Ovary (tissue), 9 donors: ENCODE results near the gene CYB5R4. TPM values are rescaled to one million over a fixed set of nuclear protein-coding genes. Genes with fewer than 3 reads are reported as not detected.

Source experiments
- DNase-seq, 5 donors: peaks; one replicate each; pipeline ENCODE4 v3.0.0-alpha.2; 2019 to 2020
- H3K27ac ChIP-seq, 2 donors: fragments of 200-600 bp; one replicate each; pipeline versions ENCODE4 v1.5.1 to v1.8.0; 2019 to 2022
- H3K27me3 ChIP-seq: fragments of 200-600 bp; one replicate; pipeline ENCODE4 v1.8.0; 2022
- H3K36me3 ChIP-seq: fragments of 200-600 bp; sonication (generic); one replicate; pipeline ENCODE4 v1.5.1; 2019
- H3K4me1 ChIP-seq: one replicate; pipeline ENCODE4 v1.8.1; 2013; ENCODE audit warnings: mild to moderate bottlenecking, moderate library complexity; ENCODE audit not compliant: insufficient read depth
- H3K4me3 ChIP-seq: fragments of 200-600 bp; sonication (generic); one replicate; pipeline ENCODE4 v1.5.1; 2017
- H3K9me3 ChIP-seq, 2 donors: fragments of 200-600 bp in 1 of 2; sonication (generic) in 1 of 2; one replicate each; pipeline versions ENCODE4 v1.5.1 to v1.8.1; 2013 to 2019; ENCODE audit warnings: mild to moderate bottlenecking in 1 of 2, moderate library complexity in 1 of 2
- EP300 ChIP-seq: sonication (generic); formaldehyde crosslinking; IDR thresholded peaks from one replicate; pipeline ENCODE4 v1.6.1; 2017; ENCODE audit warnings: antibody characterized with exemption
- POLR2A ChIP-seq: fragments of 450-650 bp; IDR thresholded peaks from one replicate; pipeline ENCODE4 v1.6.1; 2017; ENCODE audit warnings: antibody characterized with exemption, mild to moderate bottlenecking, moderate library complexity
- WGBS, 3 donors: extraction: QIAGEN DNeasy Blood & Tissue Kit in 1 of 3; methylation state at CpG; one replicate each; pipeline versions ENCODE4 v1.1.5 to v1.1.7; 2013 to 2017; 5-methylcytosine and 5-hydroxymethylcytosine counted together
- intact Hi-C, 4 donors: fragments of 100-400 bp; cut with DNase I; formaldehyde crosslinking; loops; one replicate each; pipeline versions ENCODE4 v1.11.0 to v1.15.1; 2022 to 2023
- polyA plus RNA-seq, 2 donors: library from polyadenylated mRNA; stranded (reverse); fragments of 200-250 nt in 1 of 2; fragments of 350-450 nt in 1 of 2; fragmentation: Illumina TruSeq in 1 of 2; extraction: RNeasy Lipid Tissue Mini Kit (QIAGEN cat#74804) in 1 of 2; gene quantifications; one replicate each; pipeline ENCODE4 v1.2.3, GENCODE V29; 2013 to 2014
- total RNA-seq, 7 donors: library from RNA; depleted of rRNA in 2 of 7; stranded (reverse); fragments of >200 nt in 2 of 7; fragmentation: NEBNext Ultra II Directional in 3 of 7; extraction: Animal tissue kit (Norgen Biotek cat#: 25700) in 3 of 7; gene quantifications; one replicate each; pipeline versions ENCODE4 v1.1.0 to v1.2.4, GENCODE V29; 2016 to 2023
- TF ChIP-seq, protein P1 (sequence below), 3 donors: fragments of 450-650 bp in 2 of 3; fragments of 200-600 bp in 1 of 3; IDR thresholded peaks; one replicate each; pipeline versions ENCODE4 v1.5.1 to v1.8.0; 2016 to 2022; ENCODE audit warnings: antibody characterized with exemption in 3 of 3, mild to moderate bottlenecking in 1 of 3
- donor health status: DM: no; HTN: no; CAD: no; lungs with moderate emphysema.
- donor health status: DM: no; HTN: no; CAD: no.
- donor health status: Bipolar disorder and iron deficiency.
- donor health status: DM: yes; HTN: yes; CAD: no.
- donor health status: DM: no; HTN: no; CAD: no.
- donor health status: DM: yes; HTN: yes; CAD: no.

CYB5R4 gene
- total and polyA plus RNA-seq, 9 donors = 2.0 to 12.2 (median 8.9) TPM

DNA sequence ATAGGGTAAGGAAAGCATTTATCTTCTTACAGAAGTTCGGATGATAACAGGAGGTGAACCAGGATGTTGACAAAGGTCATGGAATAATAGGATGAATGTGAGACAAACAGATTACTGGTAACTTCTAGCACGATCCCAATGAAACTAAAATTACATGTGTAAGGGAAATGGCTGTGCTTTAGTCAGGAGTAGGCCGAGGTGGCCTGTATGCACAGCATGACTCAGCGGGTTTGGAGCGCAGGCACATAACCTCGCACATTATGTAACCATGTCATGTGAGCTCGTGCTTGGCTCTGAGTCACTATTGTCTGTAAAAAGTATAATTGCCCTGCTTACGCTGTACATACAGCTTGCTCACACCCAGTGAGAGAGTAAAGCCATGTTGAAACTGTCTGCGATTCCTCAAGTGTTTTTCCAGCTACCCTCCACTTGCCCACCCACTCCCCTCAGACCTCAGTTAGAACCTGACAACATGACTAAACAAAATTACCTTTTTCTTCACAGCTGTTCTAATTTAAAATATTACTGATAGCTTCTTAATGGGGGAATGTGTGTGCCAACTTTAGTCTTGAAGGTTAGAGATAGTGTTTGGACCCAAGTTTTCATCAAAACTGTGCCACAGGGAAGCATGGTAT is 8.2 kb downstream of the CYB5R4 start:
- TF ChIP-seq, protein P1, sequence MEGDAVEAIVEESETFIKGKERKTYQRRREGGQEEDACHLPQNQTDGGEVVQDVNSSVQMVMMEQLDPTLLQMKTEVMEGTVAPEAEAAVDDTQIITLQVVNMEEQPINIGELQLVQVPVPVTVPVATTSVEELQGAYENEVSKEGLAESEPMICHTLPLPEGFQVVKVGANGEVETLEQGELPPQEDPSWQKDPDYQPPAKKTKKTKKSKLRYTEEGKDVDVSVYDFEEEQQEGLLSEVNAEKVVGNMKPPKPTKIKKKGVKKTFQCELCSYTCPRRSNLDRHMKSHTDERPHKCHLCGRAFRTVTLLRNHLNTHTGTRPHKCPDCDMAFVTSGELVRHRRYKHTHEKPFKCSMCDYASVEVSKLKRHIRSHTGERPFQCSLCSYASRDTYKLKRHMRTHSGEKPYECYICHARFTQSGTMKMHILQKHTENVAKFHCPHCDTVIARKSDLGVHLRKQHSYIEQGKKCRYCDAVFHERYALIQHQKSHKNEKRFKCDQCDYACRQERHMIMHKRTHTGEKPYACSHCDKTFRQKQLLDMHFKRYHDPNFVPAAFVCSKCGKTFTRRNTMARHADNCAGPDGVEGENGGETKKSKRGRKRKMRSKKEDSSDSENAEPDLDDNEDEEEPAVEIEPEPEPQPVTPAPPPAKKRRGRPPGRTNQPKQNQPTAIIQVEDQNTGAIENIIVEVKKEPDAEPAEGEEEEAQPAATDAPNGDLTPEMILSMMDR (IDR thresholded peaks at IDR 0.05) = no peak
- TF ChIP-seq EP300 (no peak), POLR2A (no peak)
- Histone ChIP-seq H3K27me3 (no peaks in the 10 kb centered on the region), H3K36me3 (no peaks in the 10 kb centered on the region), H3K4me3 (no peak overlapping the region), H3K27ac (no peak overlapping the region), H3K4me1 (no peaks in the 10 kb centered on the region), H3K9me3 (no peaks in the 10 kb centered on the region)
- DNase-seq = peak in 1 of 5 donors; percentile 37
- intact Hi-C loops = no loop called here
- 96 to 99% (median 98%) methylated on average over 9 of the region's 9 CpGs for WGBS, 3 donors

DNA sequence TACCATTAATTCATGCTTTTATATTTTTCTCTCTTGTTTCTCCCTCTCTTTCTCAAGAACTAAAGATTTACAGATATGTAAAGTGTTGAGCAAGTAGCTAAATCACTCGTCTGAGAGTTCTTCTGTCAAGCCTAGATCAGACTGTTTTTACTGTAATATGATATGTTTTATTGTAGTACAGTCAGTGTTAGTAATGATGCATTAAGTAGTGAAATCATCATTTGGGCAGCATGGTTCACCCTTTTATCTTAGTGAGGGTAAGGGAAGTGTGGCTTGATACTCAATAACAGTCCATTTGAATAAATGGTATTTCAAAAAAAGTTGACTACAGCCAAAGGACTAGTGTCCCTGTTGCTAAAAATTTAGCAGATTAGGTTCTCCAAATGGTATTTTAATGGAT is 9.2 kb downstream of the CYB5R4 start:
- Histone ChIP-seq H3K9me3 (no peaks in the 10 kb centered on the region), H3K27me3 (no peaks in the 10 kb centered on the region), H3K27ac (no peak overlapping the region), H3K4me3 (no peak overlapping the region), H3K36me3 (no peaks in the 10 kb centered on the region), H3K4me1 (no peaks in the 10 kb centered on the region)
- 51 to 76% (median 67%) methylated on average over 1 of the region's 1 CpG for WGBS, 3 donors
- TF ChIP-seq POLR2A (no peak), EP300 (no peak)
- TF ChIP-seq, protein P1 (IDR thresholded peaks at IDR 0.05) = no peak
- DNase-seq = no peak
- intact Hi-C loops = no loop called here

DNA sequence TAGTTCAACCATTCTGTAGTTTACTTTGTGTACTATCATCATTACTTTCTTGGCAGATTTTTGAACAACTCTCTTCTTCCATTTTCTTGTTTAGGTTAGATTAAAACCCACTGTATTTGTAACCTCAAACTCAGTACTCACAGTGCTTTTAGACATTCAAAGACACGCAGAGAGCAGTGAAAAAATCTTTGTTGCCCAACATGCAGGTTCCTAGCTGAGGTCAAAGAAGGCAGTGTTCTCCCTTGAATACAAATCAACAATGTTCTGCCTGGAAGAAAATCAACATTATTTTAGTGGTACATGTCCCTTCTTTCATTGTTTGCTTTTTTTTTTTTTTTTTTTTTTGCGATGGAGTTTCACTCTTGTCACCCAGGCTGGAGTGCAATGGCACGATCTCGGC is 11.2 kb downstream of the CYB5R4 start:
- DNase-seq = no peak
- no peak overlapping the region for H3K4me3 ChIP-seq
- 71 to 79% (median 76%) methylated on average over 4 of the region's 4 CpGs for WGBS, 3 donors
- H3K36me3 ChIP-seq = no peaks in the 10 kb centered on the region
- TF ChIP-seq, protein P1 (IDR thresholded peaks at IDR 0.05) = no peak
- TF ChIP-seq POLR2A = no peak
- TF ChIP-seq EP300 = no peak
- intact Hi-C loops = no loop called here
- H3K4me1 ChIP-seq = no peaks in the 10 kb centered on the region
- no peak overlapping the region for H3K27ac ChIP-seq
- no peaks in the 10 kb centered on the region for H3K27me3 ChIP-seq
- H3K9me3 ChIP-seq = no peaks in the 10 kb centered on the region

DNA sequence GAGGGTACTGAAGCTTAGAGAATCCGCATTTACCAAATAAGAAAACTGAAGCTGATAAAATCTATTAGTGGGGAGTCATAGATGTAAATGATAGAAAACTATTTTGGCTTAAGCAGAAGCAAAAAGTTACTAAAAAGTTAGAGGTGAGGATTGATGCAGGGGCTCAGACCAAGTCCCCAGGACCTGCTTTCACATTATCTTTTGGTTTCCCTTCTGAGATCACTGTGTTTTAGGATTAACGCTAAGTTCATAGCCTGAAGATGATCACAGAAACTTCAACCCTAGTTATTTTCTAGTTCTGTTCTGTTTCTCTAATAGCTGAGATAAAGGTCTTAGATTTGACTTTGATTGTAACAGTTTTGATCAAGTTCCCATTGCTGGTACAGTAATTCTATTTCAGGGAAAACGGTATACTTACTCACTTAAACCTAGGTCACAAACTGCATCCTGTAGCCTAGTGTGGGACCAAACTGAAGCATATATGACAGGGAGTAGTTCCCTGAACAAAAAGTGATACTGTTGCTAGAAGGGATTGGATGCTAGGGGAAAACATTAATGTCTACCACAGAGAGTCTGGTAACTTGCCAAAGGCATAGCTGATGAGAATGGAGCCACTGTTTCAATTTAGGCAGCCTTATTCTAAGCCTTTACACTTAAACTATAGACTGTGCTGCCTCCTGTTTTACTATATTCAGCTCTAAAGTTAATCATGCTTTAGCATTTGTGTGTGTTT is 13.1 kb downstream of the CYB5R4 start:
- Histone ChIP-seq H3K9me3 (no peaks in the 10 kb centered on the region), H3K4me1 (no peaks in the 10 kb centered on the region), H3K27me3 (no peaks in the 10 kb centered on the region), H3K4me3 (no peak overlapping the region), H3K27ac (no peak overlapping the region), H3K36me3 (no peaks in the 10 kb centered on the region)
- 93 to 95% (median 95%) methylated on average over 3 of the region's 3 CpGs for WGBS, 3 donors
- TF ChIP-seq POLR2A (no peak), EP300 (no peak)
- TF ChIP-seq, protein P1 (IDR thresholded peaks at IDR 0.05) = no peak
- DNase-seq = no peak
- intact Hi-C loops = no loop called here
